GM12892 (cell line): ENCODE data around the gene NFIC.
"Not testable (repeated sequence)": the region's sequence is repeated elsewhere in the genome, so short reads cannot be mapped to it uniquely, and the experiment has no call there.

Experiments
- DNase-seq: peaks from one replicate; pipeline ENCODE4 v3.0.0; 2011; ENCODE audit not compliant: insufficient read length
- FAIRE-seq: peaks from 2 replicates; lab custom pipeline; 2011; peaks lifted over from hg19 to GRCh38; lab: Jason Lieb, UNC
- POLR2A ChIP-seq: IDR thresholded peaks from 2 replicates; pipeline ENCODE4 v1.6.1; 2011; ENCODE audit warnings: low read depth, low read length, control low read depth
- POLR2AphosphoS5 ChIP-seq: IDR thresholded peaks from 2 replicates; pipeline ENCODE4 v1.6.1; 2011; ENCODE audit warnings: low read depth, low read length, control low read depth
- TAF1 ChIP-seq: IDR thresholded peaks from 2 replicates; pipeline ENCODE4 v1.6.1; 2011; ENCODE audit warnings: low read depth, mild to moderate bottlenecking, control low read depth, low read length, borderline replicate concordance

The NFIC gene

DNA sequence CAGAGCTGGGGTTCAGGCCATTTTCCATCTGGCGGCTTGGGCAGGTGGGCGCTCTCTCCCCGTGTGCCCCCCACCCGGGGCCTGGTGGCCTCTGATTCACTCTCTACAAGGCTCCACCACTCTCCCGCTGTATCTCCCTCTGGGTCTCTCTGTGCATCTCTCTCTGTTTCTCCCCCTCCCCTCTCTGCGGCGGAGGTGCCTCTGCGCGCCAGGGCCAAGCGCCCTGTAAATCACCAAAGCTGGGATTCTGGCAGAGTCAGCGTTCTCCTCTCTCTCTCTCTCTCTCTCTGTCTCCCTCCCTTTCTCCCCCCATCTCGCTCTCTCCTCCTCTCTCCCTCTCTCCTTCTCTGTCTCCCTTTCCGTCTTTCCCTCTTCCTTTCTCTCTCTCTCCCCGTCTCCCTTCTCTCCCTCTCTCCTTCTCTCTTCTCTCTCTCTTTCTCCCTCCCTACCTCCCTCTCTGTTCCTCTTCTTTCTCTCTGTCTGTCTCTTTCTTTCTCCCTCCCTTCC, 3.9 kb downstream of the NFIC start:
- no peak for FAIRE-seq
- DNase-seq: no peak
- no peak for TF ChIP-seq POLR2AphosphoS5
- no peak for TF ChIP-seq TAF1
- no peak for TF ChIP-seq POLR2A

DNA sequence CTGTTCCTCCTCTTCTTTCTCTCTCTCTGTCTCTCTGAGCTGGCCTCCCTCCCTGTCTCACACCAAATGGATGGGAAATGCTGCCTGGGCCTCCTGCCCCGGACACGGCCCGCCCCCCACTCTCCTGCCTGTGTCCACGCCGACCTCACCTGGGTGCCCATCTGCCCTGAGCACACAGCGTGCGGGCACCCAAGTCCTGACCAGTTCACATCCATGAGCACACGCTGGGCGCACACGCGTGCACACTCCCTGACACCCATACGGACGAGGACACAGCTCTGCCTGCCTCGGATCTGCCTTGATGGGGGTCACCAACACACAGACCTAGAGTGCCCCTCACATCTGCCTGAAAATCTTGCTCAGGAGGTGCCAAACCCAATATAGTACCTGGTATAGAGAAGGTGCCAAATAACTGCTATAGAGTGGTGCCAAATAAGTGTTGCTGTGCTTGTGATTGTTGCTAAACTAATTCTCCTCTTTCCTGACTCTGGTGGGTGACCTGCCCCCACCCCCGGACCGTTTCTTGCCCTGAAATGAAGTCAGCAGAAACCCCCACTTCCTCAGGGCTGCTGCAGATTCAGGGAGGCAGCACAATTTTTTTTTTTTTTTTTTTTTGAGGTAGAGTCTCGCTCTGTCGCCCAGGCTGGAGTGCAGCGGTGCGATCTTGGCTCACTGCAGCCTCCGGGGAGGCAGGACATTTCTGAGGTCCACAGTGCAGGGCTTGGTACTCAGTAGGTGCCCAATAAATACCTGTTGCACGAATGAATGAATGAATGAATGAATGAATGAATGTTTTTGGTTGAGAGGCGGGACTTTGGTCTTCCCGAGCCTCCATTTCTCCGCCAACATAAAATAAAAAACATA, 4.6 kb downstream of the NFIC start:
- no peak for TF ChIP-seq POLR2A
- no peak for TF ChIP-seq POLR2AphosphoS5
- TF ChIP-seq TAF1: no peak
- no peak for DNase-seq
- peak; percentile 62 for FAIRE-seq

DNA sequence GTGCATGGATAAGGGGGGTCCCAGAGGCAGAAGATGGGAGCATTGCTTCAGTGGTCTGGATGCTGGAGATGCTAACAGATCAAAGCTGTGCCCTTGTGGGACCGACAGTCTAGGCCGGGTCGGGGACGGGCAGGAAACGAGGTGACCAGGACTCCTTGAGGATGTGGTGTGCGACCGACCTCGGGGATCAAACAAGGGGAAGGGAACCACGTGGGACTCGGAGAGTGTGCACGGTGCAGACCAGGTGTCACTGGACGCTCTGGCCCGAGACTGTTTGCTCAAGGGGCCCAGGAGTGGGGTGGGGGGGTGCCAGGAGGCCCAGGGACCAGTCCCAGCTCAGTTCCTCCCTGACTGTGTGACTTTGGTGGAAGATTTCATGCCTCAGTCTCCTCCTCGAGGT, 6.0 kb downstream of the NFIC start:
- DNase-seq (no peak), FAIRE-seq (no peak)
- no peak for TF ChIP-seq POLR2AphosphoS5
- no peak for TF ChIP-seq POLR2A
- TF ChIP-seq TAF1: no peak

DNA sequence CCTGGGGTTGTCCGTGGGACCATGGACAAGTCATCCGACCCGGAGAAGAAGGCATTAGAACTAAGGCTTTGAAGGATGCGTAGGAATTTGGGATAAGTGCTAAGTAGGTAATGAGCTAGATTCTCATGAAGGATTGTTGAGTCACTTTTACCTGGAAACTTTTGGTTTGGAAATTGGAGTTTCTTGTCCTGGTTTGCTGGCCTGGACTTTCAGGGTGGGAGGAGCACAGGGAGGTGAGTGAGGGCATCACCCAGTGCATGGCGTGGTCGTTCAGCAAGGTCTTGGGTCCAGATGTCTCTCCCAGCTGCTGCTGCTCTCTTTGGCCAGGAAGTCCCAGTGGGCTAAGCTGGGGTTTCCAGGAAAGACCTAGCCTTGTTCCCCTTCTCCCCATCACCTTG, 7.6 kb downstream of the NFIC start:
- DNase-seq (no peak), FAIRE-seq (no peak)
- TF ChIP-seq POLR2AphosphoS5 (no peak), POLR2A (no peak), TAF1 (no peak)

DNA sequence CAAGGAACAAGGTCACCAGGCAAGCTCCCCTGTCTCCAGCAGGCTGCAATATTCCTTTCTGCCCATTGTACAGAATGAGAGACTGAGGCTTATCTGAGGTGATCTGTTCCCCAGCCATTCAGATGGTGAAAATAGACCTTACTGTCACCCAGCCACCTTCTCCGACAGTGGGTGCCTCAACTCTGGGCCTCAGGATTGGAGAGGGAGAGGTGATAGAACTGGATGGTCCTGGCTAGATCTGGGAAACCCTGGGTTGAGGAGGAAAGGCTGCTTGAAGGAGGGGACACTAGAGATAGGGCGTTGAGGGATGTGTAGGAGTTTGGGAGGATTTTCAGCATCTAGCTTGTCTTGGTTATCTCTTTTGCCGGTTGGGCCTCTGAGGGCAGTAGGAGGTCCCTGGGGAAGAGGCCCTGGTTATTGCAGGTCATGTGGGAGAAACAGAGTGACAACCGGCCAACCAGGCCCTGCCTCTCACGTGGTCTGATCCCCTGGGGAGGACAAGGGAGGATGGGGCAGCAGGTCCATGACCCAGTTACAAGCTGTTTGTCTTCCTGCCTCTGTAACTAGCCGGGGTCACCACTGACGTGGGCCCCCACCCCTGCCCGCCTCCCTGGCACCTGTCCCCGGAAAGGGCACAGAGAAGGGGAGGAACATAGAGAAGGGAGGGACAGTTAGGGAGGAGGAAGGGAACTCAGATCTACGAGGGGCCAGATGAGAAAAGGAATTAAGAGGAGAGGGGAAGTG, 8.2 kb downstream of the NFIC start:
- FAIRE-seq: no peak
- no peak for TF ChIP-seq POLR2AphosphoS5
- TF ChIP-seq TAF1: no peak
- no peak for TF ChIP-seq POLR2A
- DNase-seq: no peak

DNA sequence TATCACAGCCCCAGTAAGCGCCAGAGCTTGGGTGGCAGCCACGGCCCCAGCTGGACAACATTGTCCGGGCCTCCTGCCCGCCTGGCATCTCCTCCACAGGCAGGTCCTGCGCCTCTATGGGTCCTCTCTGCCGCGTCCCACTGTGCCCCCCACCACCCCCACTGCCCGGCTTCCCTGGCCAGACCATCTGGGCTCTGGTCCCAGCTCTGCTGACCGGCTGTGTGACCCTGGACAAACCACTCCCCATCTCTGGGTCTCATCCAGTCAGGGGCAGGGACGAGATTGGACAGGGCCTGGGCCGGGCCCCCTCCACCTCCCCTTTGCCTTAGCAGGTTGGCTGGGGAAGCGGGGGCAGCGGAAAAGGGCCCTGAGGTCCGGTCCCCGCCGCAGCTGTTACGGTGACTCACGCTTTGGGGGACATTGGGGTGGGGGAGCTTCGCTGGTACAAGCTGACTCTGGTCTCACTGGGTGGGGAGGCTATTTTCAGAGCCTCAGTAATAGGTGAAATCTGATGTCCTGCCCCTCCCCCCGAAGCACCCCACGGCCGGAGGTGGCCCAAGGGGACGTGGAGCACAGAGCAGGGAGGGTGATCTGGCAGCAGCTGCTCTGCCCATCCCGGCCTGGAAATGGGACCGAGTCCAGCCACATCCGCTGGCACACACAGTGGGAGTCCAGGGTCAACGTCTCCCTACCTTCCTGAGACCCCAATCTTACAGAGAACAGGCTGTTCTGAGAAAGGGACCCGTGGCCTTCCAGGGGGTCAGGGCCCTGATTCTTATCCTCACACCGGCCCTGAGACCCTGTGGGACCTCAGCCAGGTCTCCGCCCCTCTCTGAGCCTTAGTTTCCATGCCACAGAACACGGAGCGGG, 9.1 kb downstream of the NFIC start:
- no peak for TF ChIP-seq TAF1
- TF ChIP-seq POLR2A: no peak
- TF ChIP-seq POLR2AphosphoS5: no peak
- FAIRE-seq (no peak), DNase-seq (no peak)

DNA sequence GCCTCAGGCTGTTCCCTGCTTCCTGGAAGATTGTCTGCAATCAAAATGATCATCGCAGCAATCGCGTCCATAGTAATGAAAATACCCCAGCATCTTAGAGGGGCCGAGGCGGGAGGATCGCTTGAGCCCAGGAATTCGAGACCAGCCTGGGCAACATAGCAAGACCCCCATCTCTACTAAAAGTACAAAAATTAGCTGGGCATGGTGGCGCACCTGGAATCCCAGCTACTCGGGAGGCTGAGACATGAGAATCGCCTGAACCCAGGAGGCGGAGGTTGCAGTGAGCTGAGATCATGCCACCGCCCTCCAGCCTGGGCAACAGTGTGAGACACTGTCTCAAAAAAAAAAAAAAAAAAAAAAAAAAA, 9.7 kb downstream of the NFIC start:
- DNase-seq, FAIRE-seq: not testable (repeated sequence)

DNA sequence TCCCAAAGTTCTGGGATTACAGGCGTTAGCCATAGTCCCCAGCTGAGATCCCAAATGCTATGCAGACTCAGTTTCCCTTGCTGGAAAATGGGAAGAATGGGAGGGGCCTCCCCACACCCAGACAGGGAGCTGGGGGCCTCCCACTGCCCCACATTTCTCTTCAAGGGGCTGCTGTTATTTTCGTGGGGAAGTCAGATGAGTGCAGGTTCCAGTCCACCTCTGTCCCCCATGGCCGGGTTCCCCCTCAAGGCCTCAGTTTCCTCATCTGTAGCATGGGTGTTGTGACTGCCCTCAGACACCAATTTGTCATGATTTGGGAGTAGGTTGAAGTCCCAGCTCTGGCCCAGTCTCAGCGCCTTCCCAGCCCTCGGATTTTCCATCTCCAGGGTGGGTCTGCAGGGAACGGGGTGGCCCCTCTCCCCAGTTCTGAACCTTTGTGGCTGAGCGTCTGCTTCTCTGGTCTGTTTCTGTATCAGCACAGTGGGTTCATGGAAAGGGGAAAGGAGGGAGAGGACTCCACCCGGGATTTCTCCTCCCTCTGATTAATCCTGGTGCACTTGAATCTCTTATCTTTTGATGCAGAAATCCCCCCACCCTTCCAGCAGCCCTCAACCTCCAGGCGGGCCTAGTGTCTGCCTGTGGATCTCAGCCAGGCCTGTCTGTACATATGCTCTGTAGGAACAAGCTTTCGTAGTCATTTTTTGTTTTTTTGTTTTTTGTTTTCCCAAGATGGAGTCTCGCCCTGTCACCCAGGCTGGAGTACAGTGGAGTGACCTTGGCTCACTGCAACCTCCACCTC, 12.2 kb downstream of the NFIC start:
- FAIRE-seq (no peak), DNase-seq (no peak)
- no peak for TF ChIP-seq TAF1
- TF ChIP-seq POLR2A: no peak
- TF ChIP-seq POLR2AphosphoS5: no peak

GRCh38 chr19:3380829-3381228, 14.4 kb downstream of the NFIC start:
- TF ChIP-seq POLR2AphosphoS5: no peak
- TF ChIP-seq TAF1: no peak
- no peak for TF ChIP-seq POLR2A
- FAIRE-seq (no peak), DNase-seq (no peak)

DNA sequence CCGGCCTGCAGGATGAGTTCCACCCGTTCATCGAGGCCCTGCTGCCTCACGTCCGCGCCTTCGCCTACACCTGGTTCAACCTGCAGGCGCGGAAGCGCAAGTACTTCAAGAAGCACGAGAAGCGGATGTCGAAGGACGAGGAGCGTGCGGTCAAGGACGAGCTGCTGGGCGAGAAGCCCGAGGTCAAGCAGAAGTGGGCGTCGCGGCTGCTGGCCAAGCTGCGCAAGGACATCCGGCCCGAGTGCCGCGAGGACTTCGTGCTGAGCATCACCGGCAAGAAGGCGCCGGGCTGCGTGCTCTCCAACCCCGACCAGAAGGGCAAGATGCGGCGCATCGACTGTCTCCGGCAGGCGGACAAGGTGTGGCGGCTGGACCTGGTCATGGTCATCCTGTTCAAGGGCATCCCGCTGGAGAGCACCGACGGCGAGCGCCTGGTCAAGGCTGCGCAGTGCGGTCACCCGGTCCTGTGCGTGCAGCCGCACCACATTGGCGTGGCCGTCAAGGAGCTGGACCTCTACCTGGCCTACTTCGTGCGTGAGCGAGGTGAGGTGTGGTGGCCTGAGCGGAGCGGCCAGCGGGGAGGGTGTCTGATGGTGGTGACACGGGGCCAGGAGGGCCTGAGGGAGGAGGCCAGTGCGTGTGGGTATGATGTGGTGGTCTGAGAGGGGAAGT, 15.5 kb downstream of the NFIC start:
- TF ChIP-seq TAF1 (no peak), POLR2A (no peak), POLR2AphosphoS5 (no peak)
- FAIRE-seq: no peak
- no peak for DNase-seq
